Endothelial cell of umbilical vein (primary cell): Measurements from ENCODE around the gene COPS9. TPM values are rescaled to one million over a fixed set of nuclear protein-coding genes. Genes with fewer than 3 reads are reported as not detected.

Experiments used
- BruUV-seq: library from RNA; stranded (reverse); fragments of 400-500 nt; replicated peaks from 2 replicates; lab custom pipeline; 2021; lab: Mats Ljungman, UMichigan
- CTCF ChIA-PET: fragments of 300-600, 350-600 bp; sonication (Branson Sonifier 250); formaldehyde crosslinking; loops from one replicate; lab custom pipeline; 2021; ENCODE audit warnings: antibody characterized with exemption, inconsistent platforms; lab: Charles Lee
- POLR2A ChIA-PET: fragments of 300-600, 350-600 bp; sonication (Branson Sonifier 250); formaldehyde crosslinking; loops from one replicate; lab custom pipeline; 2021; ENCODE audit warnings: antibody characterized with exemption, inconsistent platforms; lab: Charles Lee
- DNase-seq: peaks from one replicate; pipeline ENCODE4 v3.0.0-alpha.2; 2011; ENCODE audit warnings: low read depth, low spot score
- FAIRE-seq: peaks from 2 replicates; lab custom pipeline; 2011; peaks lifted over from hg19 to GRCh38; lab: Jason Lieb, UNC
- H2AFZ ChIP-seq: 2 replicates; pipeline ENCODE4 v1.6.0; 2012; ENCODE audit warnings: low read depth, low read length, control low read depth, inconsistent platforms
- H3K27ac ChIP-seq: 2 replicates; pipeline ENCODE4 v1.5.1; 2011; ENCODE audit warnings: low read depth, mild to moderate bottlenecking, control low read depth, low read length, moderate library complexity; ENCODE audit not compliant: insufficient read depth
- H3K27me3 ChIP-seq, 2 experiments: 2 replicates each; pipeline versions ENCODE4 v1.6.0 to v1.6.1; 2011; ENCODE audit warnings: low read length in 2 of 2, mixed read lengths in 1 of 2; ENCODE audit not compliant: control insufficient read depth in 2 of 2, insufficient read depth in 2 of 2
- H3K36me3 ChIP-seq, 2 experiments: 2 replicates in 1 of 2; 3 replicates in 1 of 2; pipeline ENCODE4 v1.5.1; 2011; ENCODE audit warnings: low read length in 2 of 2, mild to moderate bottlenecking in 1 of 2, moderate library complexity in 1 of 2; ENCODE audit not compliant: control insufficient read depth in 2 of 2, insufficient read depth in 2 of 2; ENCODE audit errors: extremely low read depth in 1 of 2
- H3K4me1 ChIP-seq: 3 replicates; pipeline ENCODE4 v1.5.1; 2011; ENCODE audit warnings: mild to moderate bottlenecking, low read length; ENCODE audit not compliant: control insufficient read depth, insufficient read depth; ENCODE audit errors: extremely low read depth
- H3K4me2 ChIP-seq: 2 replicates; pipeline ENCODE4 v1.6.1; 2011; ENCODE audit warnings: low read length, control low read depth, mixed read lengths; ENCODE audit not compliant: insufficient read depth
- H3K4me3 ChIP-seq, 3 experiments: fragments of 200-600 bp in 1 of 3; sonication (generic), shearing (Covaris generic) in 1 of 3; replicated peaks in 1 of 3; 2 replicates each; pipeline ENCODE4 v1.5.1; 2011 to 2016; ENCODE audit warnings: control low read depth in 3 of 3, low read length in 3 of 3, mild to moderate bottlenecking in 2 of 3, inconsistent platforms in 1 of 3, low read depth in 1 of 3, moderate library complexity in 1 of 3; ENCODE audit not compliant: insufficient read depth in 1 of 3
- H3K79me2 ChIP-seq: 2 replicates; pipeline ENCODE4 v1.6.0; 2012; ENCODE audit warnings: low read length, inconsistent platforms; ENCODE audit not compliant: control insufficient read depth, insufficient read depth
- H3K9ac ChIP-seq: replicated peaks from 2 replicates; pipeline ENCODE3; 2011; ENCODE audit warnings: low read length, control low read depth; ENCODE audit not compliant: insufficient read depth; ENCODE audit errors: extremely low read depth
- H3K9me1 ChIP-seq: replicated peaks from 3 replicates; pipeline ENCODE4 v1.6.0; 2011; ENCODE audit warnings: mild to moderate bottlenecking, low read length; ENCODE audit not compliant: control insufficient read depth, insufficient read depth; ENCODE audit errors: extremely low read depth
- H3K9me3 ChIP-seq: replicated peaks from 2 replicates; pipeline ENCODE4 v1.5.1; 2012; ENCODE audit warnings: low read length, inconsistent platforms; ENCODE audit not compliant: control insufficient read depth, insufficient read depth
- H4K20me1 ChIP-seq: replicated peaks from 2 replicates; pipeline ENCODE3; 2011; ENCODE audit warnings: mild to moderate bottlenecking, low read length; ENCODE audit not compliant: control insufficient read depth, insufficient read depth; ENCODE audit errors: extremely low read depth
- EZH2 ChIP-seq: IDR thresholded peaks from 2 replicates; pipeline ENCODE4 v1.6.1; 2012; ENCODE audit warnings: borderline replicate concordance, low read depth, mild to moderate bottlenecking, moderate library complexity, low read length, inconsistent platforms; ENCODE audit not compliant: severe bottlenecking
- FOS ChIP-seq: IDR thresholded peaks from 2 replicates; pipeline ENCODE4 v1.6.1; 2011; ENCODE audit warnings: mild to moderate bottlenecking, low read length, moderate library complexity, borderline replicate concordance; ENCODE audit not compliant: insufficient read depth
- GATA2 ChIP-seq: IDR thresholded peaks from 2 replicates; pipeline ENCODE4 v1.7.0; 2011; ENCODE audit warnings: low read depth, mild to moderate bottlenecking, moderate library complexity, mixed read lengths, low read length; ENCODE audit not compliant: insufficient read length, insufficient read depth
- JUN ChIP-seq: IDR thresholded peaks from 2 replicates; pipeline ENCODE4 v1.6.1; 2011; ENCODE audit warnings: borderline replicate concordance, low read depth; ENCODE audit not compliant: insufficient read length, insufficient read depth
- MYC ChIP-seq: IDR thresholded peaks from one replicate; pipeline ENCODE4 v1.6.1; 2011; ENCODE audit warnings: mild to moderate bottlenecking, low read depth, low read length
- POLR2A ChIP-seq: IDR thresholded peaks from 2 replicates; pipeline ENCODE4 v1.6.1; 2012; ENCODE audit warnings: low read depth, mild to moderate bottlenecking, control low read depth, low read length
- POLR2AphosphoS5 ChIP-seq: IDR thresholded peaks from 2 replicates; pipeline ENCODE4 v1.6.1; 2012; ENCODE audit warnings: low read depth, mild to moderate bottlenecking, control low read depth, low read length, moderate library complexity; ENCODE audit not compliant: insufficient read depth
- dilution Hi-C: fragments of 300-500 bp; cut with MboI; formaldehyde crosslinking; loops from one replicate; pipeline ENCODE4 v1.15.0; 2019; ENCODE audit warnings: low sequenced_read_pairs; ENCODE audit not compliant: extremely low pct_ligation_motif_present
- intact Hi-C: fragments of 100-400 bp; cut with micrococcal nuclease; formaldehyde crosslinking; loops from one replicate; pipeline ENCODE4 v1.10.0; 2022
- polyA plus RNA-seq, 4 experiments: library from polyadenylated mRNA; depleted of rRNA in 3 of 4; stranded (reverse) in 3 of 4; unstranded in 1 of 4; fragments of >200 nt; gene quantifications; 2 replicates each; pipeline versions ENCODE4 v1.2.1 to v1.2.3, GENCODE V29; 2011 to 2012; ENCODE audit warnings: missing spikeins in 1 of 4
- total RNA-seq: library from RNA; stranded (reverse); gene quantifications from 2 replicates; pipeline ENCODE4 v1.2.3, GENCODE V29; 2021
- TF ChIP-seq, protein P1 (sequence below): IDR thresholded peaks from 2 replicates; pipeline ENCODE4 v1.6.1; 2011; ENCODE audit not compliant: insufficient read depth, insufficient read length
- TF ChIP-seq, protein P2 (sequence below), 2 donors: IDR thresholded peaks; 1 replicate in 1 of 2; 2 replicates in 1 of 2; pipeline ENCODE4 v1.5.1; 2011; ENCODE audit warnings: low read length in 2 of 2, mild to moderate bottlenecking in 2 of 2, moderate library complexity in 2 of 2, control low read depth in 1 of 2, inconsistent platforms in 1 of 2, low read depth in 1 of 2; ENCODE audit not compliant: insufficient read depth in 1 of 2; ENCODE audit errors: extremely low read depth in 1 of 2

Gene COPS9
- total and polyA plus RNA-seq, 2 donors (not counting 3 experiments of a cell fraction or from before 2014, with no cell fraction given) = 196 to 361 TPM

DNA sequence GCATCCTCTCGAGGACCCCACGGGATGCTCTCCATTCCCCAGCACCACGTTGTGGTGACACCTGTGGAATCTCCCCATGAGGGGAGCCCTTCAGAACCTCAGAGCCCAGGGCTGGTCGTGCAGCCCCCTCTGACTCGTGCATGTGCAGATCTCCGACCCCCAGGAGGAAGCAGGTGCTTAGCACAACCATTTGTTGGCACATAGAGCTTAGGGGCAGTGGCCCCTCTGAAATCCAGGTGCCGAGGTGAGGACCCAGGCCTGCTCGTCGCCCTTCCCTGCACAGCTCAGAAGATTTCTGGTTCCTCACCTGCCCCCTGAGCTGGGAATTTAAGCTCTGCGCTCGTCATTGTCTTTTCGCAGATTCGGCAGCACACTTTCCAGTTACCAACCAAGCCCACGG is 5.6 kb upstream of the COPS9 start:
- TF ChIP-seq, protein P1, sequence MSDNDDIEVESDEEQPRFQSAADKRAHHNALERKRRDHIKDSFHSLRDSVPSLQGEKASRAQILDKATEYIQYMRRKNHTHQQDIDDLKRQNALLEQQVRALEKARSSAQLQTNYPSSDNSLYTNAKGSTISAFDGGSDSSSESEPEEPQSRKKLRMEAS = no peak
- TF ChIP-seq, protein P2, sequence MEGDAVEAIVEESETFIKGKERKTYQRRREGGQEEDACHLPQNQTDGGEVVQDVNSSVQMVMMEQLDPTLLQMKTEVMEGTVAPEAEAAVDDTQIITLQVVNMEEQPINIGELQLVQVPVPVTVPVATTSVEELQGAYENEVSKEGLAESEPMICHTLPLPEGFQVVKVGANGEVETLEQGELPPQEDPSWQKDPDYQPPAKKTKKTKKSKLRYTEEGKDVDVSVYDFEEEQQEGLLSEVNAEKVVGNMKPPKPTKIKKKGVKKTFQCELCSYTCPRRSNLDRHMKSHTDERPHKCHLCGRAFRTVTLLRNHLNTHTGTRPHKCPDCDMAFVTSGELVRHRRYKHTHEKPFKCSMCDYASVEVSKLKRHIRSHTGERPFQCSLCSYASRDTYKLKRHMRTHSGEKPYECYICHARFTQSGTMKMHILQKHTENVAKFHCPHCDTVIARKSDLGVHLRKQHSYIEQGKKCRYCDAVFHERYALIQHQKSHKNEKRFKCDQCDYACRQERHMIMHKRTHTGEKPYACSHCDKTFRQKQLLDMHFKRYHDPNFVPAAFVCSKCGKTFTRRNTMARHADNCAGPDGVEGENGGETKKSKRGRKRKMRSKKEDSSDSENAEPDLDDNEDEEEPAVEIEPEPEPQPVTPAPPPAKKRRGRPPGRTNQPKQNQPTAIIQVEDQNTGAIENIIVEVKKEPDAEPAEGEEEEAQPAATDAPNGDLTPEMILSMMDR (IDR thresholded peaks at IDR 0.05; ENCODE audit: extremely low read depth in 1 of 2, insufficient read depth in 1 of 2, low read depth in 1 of 2, low read length in 2 of 2) = no peak
- no peak for TF ChIP-seq FOS
- TF ChIP-seq JUN = no peak
- TF ChIP-seq POLR2A = no peak
- no peak for TF ChIP-seq POLR2AphosphoS5
- TF ChIP-seq GATA2 = no peak
- TF ChIP-seq MYC = no peak
- TF ChIP-seq EZH2 = no peak
- BruUV-seq = no TSS peak
- Histone ChIP-seq H3K4me2 (no peak overlapping the region), H3K4me3 (no peak overlapping the region), H3K79me2 (no peaks in the 10 kb centered on the region), H3K36me3 (no peaks in the 10 kb centered on the region), H3K9me1 (no peaks in the 10 kb centered on the region), H3K9me3 (no peaks in the 10 kb centered on the region), H3K27ac (no peak overlapping the region), H2AFZ (no peak overlapping the region), H4K20me1 (no peaks in the 10 kb centered on the region), H3K9ac (no peak overlapping the region), H3K4me1 (no peaks in the 10 kb centered on the region), H3K27me3 (no peaks in the 10 kb centered on the region)
- ChIA-PET POLR2A (no interaction called here), CTCF (interaction anchor here (0.9 to 5.7 kb wide), 5 partner anchors 10 to 82 kb away, joined by 4 to 199 read pairs (median 5); no protein-coding TSS in a partner anchor)
- intact Hi-C loops = loop anchor here (5.0 to 10.0 kb wide), 2 partner anchors 207 to 999 kb away; no protein-coding TSS in a partner anchor
- FAIRE-seq = no peak
- DNase-seq = no peak
- dilution Hi-C loops = no loop called here
